H1 (cell line): ENCODE data around the gene SLC12A7. TPM values are rescaled to one million over a fixed set of nuclear protein-coding genes. Genes with fewer than 3 reads are reported as not detected.

ENCODE experiments used
- polyA plus RNA-seq, 7 experiments: library from polyadenylated mRNA; depleted of rRNA in 3 of 7; stranded (reverse) in 5 of 7; unstranded in 2 of 7; fragments of >200 nt in 5 of 7; fragments of 200-250 nt in 2 of 7; gene quantifications; 1 replicate in 5 of 7; 2 replicates in 1 of 7; 4 replicates in 1 of 7; pipeline versions ENCODE4 v1.2.1 to v1.2.3, GENCODE V29; 2011 to 2013; ENCODE audit warnings: missing spikeins in 2 of 7, mixed read lengths in 2 of 7
- total RNA-seq: library from RNA; stranded (reverse); fragmentation: NEBNext Ultra II Directional; extraction: Animal tissue kit (Norgen Biotek cat#: 25700); gene quantifications from 2 replicates; pipeline ENCODE4 v1.2.1, GENCODE V29; 2021
- TF ChIP-seq, protein P1 (sequence below), 3 experiments: IDR thresholded peaks; 1 replicate in 2 of 3; 2 replicates in 1 of 3; pipeline versions ENCODE4 v1.5.1 to v1.6.1; 2011; ENCODE audit warnings: low read length in 3 of 3, mild to moderate bottlenecking in 3 of 3, inconsistent platforms in 2 of 3, low read depth in 1 of 3, moderate library complexity in 1 of 3; ENCODE audit not compliant: insufficient read depth in 1 of 3; ENCODE audit errors: control extremely low read depth in 1 of 3

Gene SLC12A7
- total and polyA plus RNA-seq, 2 of the 8 experiments (the other 6 are each of a cell fraction or from before 2014, with no cell fraction given) = 23.5 to 39.7 TPM

DNA sequence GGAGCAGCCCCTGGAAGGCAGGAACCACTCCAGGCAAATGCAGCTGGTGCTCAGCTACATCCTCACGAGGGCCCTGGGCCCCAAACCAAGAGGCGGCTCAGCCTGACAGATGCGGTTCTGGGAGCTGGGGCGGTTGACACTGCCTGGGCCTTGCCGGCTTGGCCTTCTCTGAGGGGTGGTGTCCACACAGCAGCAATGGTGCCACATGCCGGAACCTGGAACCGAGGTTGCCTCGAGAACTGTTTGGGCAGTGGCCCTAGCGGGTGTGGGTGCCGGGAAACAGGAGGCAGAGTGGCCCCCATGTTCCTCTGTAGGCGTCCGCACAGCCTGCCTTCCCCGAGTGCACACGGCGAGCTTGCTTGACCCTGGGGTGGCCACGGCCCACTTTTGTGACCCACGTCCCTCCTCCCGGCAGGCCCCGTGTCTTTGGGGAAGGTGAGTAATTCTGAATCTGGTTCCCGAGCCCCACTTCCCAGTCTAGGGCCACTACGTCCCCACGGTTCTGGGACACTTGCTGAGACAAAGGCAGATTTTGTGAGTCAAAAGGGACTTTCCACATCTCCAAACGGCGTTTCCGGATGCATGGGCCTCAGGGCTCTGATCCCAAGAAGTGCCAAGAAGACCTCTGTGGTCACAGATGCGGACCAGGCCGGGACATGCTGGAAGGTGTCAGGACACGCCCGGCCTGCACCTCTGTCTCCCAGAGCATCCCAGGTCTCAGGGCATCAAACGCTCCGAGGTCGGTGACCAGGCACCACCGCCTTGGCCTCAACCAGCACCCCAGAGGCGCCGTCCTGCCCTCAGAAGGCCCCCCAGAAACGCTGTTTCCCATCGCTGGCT, 27.7 kb upstream of the SLC12A7 start (continued):
- TF ChIP-seq, protein P1, sequence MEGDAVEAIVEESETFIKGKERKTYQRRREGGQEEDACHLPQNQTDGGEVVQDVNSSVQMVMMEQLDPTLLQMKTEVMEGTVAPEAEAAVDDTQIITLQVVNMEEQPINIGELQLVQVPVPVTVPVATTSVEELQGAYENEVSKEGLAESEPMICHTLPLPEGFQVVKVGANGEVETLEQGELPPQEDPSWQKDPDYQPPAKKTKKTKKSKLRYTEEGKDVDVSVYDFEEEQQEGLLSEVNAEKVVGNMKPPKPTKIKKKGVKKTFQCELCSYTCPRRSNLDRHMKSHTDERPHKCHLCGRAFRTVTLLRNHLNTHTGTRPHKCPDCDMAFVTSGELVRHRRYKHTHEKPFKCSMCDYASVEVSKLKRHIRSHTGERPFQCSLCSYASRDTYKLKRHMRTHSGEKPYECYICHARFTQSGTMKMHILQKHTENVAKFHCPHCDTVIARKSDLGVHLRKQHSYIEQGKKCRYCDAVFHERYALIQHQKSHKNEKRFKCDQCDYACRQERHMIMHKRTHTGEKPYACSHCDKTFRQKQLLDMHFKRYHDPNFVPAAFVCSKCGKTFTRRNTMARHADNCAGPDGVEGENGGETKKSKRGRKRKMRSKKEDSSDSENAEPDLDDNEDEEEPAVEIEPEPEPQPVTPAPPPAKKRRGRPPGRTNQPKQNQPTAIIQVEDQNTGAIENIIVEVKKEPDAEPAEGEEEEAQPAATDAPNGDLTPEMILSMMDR (IDR thresholded peaks at IDR 0.05; ENCODE audit: control extremely low read depth in 1 of 3, insufficient read depth in 1 of 3, low read depth in 1 of 3, low read length in 3 of 3) = no peak
